HG03139 (cell line): ENCODE data around the gene CTXN1.
"Not testable (repeated sequence)": the region's sequence is repeated elsewhere in the genome, so short reads cannot be mapped to it uniquely, and the experiment has no call there.

Experiments
- ATAC-seq: cut with Tn5 transposase; IDR thresholded peaks from one replicate; pipeline ENCODE4 v1.9.1; 2021; ENCODE audit not compliant: unreplicated experiment

The CTXN1 gene

DNA sequence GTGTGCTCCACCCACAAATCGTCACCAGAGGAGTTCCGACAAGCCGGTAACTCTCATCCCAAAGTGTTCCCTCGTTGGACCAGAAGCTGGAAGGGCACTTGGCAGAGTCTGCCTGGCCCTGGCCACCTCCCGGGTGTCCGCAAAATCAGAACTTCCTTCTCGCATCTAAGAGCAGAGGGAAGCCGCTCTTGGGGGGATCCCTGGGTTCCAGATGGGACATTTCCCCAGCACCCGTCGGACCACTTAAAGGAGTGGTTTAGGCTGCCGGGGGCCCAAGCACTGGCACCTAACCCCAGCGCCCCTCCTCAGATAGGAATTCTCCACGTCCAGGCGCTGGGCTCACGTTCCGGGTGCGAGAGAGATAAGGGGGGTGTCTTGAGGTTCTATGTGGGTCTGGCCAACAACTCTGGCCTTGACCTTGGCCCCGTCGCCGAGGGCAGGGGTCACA is 23.1 kb downstream of the CTXN1 start:
- ATAC-seq, result no peak

DNA sequence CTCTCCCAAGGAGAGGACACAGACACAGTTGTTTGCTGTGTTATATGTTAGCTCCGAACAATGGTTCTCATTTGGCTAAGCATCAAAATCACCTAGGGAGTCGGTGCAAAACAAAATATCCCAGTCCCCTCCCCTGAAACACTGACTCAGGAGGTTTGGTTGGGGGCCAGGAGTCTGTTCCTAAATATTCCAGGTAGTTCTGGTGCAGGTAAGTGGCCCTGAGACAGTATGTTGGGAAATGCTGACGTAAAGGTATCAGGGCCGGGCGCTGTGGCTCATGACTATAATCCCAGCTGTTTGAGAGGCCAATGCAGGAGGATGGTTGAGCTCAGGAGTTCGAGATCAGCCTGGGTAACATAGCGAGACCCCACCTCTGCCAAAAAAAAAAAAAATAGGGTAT is 24.6 kb downstream of the CTXN1 start:
- ATAC-seq, result no peak

- no peak for ATAC-seq
Observed at GRCh38 chr19:7900931-7901330, 25.0 kb downstream of the CTXN1 start.

- no peak for ATAC-seq
Observed at GRCh38 chr19:7900401-7900870, 25.5 kb downstream of the CTXN1 start.

GRCh38 chr19:7899751-7900378 is 26.1 kb downstream of the CTXN1 start:
- no peak for ATAC-seq

DNA sequence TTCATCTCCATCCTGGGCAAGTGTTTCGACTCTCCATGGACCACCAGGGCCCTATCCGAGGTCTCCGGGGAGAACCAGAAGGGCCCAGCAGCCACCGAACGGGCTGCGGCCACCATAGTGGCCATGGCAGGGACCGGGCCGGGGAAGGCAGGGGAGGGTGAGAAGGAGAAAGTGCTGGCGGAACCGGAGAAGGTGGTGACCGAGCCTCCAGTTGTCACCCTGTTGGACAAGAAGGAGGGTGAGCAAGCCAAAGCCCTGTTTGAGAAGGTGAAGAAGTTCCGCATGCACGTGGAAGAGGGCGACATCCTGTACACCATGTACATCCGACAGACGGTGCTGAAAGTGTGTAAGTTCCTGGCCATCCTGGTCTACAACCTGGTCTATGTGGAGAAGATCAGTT is 27.0 kb downstream of the CTXN1 start:
- ATAC-seq, result no peak

GRCh38 chr19:7897292-7897691 is 28.6 kb downstream of the CTXN1 start:
- no peak for ATAC-seq

DNA sequence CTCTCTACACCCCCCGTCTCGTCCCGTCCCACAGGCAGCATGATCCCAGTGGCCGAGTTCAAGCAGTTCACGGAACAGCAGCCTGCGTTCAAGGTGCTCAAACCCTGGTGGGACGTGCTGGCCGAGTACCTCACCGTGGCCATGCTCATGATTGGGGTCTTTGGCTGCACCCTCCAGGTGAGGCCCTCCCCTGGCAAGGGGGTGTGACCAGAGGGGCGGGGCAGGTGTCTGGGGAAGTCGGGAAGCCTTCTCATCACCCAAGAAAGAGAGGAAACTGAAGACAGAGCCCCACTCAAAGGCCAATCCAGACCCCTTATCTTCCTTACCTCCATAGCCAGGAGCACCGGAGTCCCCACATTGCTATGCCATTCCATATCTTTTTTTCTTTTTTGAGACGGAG is 30.4 kb downstream of the CTXN1 start:
- no peak for ATAC-seq

DNA sequence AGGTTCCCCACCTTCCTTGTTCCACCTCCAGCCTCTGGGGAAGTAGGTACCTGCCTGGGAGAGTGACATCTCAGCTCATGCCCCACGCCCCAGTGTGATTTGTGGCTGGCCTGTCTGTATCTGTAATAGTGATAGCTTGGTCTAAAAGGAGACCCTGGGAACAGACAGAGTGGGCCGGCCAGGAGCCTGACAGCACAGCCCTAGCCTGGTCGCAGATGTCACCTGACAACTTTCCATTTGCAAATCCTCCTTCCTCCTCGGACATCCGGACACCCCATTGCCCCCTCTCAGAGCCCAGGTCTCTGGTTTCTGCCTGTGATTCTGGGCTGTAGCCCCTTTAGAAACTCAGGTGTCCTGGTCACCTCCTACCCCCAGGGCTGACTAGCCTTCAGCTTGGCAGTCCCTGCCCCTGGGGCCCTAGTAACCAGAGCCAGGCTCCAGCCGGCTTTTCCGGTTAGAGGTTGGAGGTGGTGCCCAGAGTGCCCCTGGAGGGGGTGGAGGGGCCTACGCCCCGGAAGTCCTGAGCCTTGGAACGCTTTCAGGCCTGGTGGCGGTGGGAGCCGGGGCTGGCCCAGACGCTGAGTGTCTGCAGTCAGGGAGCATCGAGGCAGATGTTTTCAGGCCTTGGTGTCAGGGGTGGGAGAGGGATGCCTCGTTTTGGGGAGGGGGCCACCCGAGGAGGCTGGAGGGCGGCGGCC is 31.2 kb downstream of the CTXN1 start:
- ATAC-seq, result no peak

DNA sequence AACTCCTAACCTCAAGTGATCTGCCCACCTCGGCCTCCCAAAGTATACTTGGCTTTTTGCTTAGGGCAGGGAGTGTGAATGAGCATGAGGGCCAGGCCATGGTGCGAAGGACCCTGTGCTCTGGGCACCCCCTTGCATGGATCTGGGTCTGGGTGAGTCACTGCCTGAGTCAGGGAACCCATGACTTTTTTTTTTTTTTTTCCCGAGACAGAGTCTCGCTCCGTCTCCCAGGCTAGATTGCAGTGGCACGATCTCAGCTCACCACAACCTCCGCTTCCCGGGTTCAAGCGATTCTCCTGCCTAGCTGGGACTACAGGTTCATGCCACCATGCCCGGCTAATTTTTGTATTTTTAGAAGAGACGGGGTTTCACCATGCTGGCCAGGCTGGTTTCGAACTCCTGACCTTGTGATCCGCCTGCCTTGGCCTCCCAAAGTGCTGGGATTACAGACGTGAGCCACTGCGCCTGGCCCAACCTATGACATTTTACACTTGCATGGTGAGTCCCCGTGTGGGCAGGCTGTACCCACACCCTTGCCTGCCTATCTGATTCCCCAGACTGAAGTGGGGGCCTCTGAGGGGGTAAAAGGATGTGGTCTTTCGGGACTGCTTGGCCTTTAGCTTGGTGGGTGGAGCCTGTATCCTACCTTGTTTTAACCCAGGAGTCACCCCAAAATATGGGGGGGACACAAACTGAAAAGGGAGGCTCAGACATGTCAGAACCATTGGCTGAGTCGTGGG is 32.4 kb downstream of the CTXN1 start:
- not testable (repeated sequence) for ATAC-seq

DNA sequence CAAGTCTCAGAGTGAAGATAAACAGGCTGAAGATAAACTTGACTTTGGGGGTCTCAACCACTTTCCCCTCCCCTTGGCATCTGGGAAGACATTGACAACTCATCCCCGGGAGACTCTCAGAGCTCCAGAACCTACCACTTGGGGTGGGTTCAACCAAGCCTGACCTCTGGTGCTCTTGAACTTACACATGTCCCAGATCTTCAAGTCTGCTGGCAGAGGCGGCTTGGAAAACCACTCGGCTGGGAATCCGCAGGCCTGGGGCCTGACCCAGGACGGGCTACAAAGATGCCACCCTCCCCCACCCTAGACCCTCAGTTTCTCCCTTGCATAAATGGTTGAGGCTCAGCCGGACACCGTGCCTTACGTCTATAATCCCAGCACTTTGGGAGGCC is 37.1 kb downstream of the CTXN1 start:
- ATAC-seq, result no peak

DNA sequence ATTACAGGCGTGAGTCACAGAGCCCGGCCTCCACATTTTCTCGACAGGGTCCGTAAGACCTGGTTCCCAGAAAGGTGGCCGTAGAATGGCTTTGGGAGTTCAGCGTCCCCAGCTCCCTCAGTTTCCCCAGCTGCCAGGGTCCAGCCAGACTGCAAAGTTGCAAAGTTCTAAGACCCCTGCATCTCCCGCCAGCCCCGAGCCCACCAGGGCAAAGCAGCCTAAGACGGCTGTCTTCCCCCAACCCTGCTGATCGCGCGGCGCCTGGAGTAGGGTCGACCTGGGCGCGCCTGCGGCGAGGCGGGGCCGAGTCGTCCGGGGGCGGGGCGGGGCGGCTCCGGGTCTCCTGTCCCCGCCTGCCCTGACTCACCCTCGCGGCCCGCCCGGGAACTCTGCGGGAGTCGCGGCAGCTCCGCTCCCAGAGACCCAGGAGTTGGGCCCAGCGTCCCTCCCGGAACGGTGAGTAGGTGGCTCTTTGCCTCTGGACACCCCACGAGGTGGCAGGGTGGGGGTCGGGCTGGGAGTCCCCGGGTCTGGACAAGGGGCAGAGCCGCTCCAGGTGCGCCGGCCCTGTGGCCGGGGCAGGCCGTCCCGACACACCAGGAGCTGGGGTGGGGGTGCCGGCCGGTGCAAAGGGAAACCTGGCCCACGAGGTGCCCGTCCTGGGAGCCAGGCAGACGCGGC is 37.6 kb downstream of the CTXN1 start, which contains the start of gene LRRC8E:
Gene LRRC8E, plus strand, starts transcription at position 366 of the 681 bp plus-strand sequence. CDS start 7,094 bp downstream, outside the sequence.
- ATAC-seq, result no peak

- no peak for ATAC-seq
Observed at GRCh38 chr19:7887408-7888144, 38.4 kb downstream of the CTXN1 start.

GRCh38 chr19:7885818-7886217 is 40.1 kb downstream of the CTXN1 start:
- ATAC-seq, result no peak

DNA sequence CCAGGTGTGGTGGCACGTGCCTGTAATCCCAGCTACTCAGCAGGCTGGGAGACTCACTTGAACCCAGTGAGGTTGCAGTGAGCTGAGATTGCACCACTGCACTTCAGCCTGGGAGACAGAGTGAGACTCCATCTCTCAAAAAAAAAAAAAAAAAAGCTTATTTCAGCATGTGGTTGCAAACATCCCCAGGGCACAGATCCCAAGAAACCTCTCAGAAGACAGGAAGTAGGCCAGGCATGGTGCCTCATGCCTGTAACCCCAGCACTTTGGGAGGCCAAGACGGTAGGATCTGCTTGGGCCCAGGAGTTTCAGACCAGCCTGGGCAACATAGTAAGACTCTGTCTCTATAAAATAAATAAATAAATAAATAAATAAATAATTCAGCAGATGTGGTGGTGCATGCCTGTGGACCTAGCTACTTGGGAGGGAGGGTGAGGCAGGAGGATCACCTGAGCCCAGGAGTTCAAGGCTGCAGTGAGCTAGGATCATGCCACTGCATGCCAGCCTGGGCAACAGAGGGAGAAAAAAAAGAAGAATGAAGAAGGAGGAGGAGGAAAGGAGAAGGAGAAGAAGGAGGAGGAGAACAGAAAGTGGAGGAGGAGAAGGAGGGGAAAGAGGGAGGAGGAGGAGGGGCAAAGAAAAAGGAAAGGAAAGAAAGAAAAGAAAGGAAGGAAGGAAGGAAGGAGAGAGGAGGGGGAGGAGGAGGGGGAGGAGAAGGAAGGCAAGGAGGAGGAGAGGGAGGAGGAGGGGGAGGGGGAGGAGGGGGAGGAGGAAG is 42.0 kb downstream of the CTXN1 start:
- ATAC-seq, result no peak

DNA sequence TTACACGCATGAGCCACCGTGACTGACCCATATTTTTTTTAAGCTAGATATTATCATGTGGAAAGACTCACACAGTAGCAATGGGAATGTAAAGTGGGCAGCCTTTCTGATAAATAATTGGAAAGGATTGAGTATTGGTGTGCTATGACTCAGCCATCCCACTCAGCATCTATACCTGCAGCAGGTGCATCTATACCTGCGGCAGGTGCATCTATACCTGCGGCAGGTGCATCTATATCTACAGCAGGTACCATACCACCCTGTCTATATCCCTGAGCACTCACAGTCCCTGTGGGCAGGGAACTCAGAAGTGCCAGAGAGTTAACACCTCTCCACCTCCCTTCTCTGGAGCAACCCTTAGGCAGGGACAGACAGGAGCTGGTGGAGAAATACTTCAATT is 42.8 kb downstream of the CTXN1 start:
- ATAC-seq, result no peak

GRCh38 chr19:7881910-7882309 is 44.0 kb downstream of the CTXN1 start:
- no peak for ATAC-seq

GRCh38 chr19:7879836-7880235 is 46.1 kb downstream of the CTXN1 start:
- ATAC-seq, result no peak

DNA sequence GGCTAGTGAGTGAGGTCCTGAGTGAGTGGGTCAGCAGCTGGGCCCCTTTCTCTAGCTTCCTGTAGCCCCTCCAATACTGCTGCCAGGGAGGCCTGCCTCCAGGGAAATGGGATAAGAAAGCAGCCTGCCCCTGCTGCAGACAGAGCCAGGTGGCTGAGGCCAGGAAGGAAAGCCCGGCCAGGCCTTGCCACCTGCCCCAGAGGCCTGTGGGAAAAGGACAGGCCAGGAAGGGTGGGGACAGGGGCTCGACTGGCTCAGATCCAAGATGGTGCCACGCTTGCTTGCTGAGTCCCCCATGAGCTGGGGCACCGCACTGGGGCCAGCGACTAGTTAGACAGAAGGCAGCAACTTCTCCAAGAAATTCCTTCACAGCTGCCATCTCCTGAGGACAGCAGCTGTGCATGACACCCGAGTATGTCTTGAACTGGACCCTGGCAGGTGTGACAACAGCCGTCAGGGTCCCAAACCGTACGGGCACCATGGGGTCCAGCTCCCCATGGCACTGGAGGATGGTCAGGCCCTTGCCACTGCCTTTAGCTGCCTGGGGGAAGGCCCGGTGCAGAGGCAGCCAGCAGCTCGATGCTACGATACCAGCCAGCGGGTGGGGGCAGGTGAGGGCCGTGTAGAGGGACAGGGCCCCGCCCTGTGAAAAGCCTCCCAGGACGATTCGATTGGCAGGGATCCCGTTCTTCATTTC is 46.7 kb downstream of the CTXN1 start:
- no peak for ATAC-seq
